Panc1 (cell line): ENCODE results near the gene IDI2.

Experiments used
- POLR2AphosphoS5 ChIP-seq: IDR thresholded peaks from 2 replicates; pipeline ENCODE4 v1.6.1; 2012; ENCODE audit warnings: mild to moderate bottlenecking, low read depth, low read length, moderate library complexity
- SIN3A ChIP-seq: IDR thresholded peaks from 2 replicates; pipeline ENCODE4 v1.6.1; 2012; ENCODE audit warnings: low read depth, mild to moderate bottlenecking, low read length, moderate library complexity, borderline replicate concordance; ENCODE audit not compliant: insufficient read depth
- TCF7L2 ChIP-seq: IDR thresholded peaks from 2 replicates; pipeline ENCODE4 v1.6.1; 2011; ENCODE audit warnings: mild to moderate bottlenecking, low read depth, low read length, inconsistent platforms
- TF ChIP-seq, protein P1 (sequence below): fragments of 450-650 bp; IDR thresholded peaks from 2 replicates; pipeline ENCODE4 v1.5.1; 2017; ENCODE audit warnings: mild to moderate bottlenecking
- TF ChIP-seq, protein P2 (sequence below), 2 experiments: IDR thresholded peaks; 2 replicates each; pipeline ENCODE4 v1.6.1; 2011 to 2012; ENCODE audit warnings: low read depth in 2 of 2, control low read depth in 1 of 2, low read length in 1 of 2, mild to moderate bottlenecking in 1 of 2, moderate library complexity in 1 of 2; ENCODE audit not compliant: insufficient read depth in 1 of 2

DNA sequence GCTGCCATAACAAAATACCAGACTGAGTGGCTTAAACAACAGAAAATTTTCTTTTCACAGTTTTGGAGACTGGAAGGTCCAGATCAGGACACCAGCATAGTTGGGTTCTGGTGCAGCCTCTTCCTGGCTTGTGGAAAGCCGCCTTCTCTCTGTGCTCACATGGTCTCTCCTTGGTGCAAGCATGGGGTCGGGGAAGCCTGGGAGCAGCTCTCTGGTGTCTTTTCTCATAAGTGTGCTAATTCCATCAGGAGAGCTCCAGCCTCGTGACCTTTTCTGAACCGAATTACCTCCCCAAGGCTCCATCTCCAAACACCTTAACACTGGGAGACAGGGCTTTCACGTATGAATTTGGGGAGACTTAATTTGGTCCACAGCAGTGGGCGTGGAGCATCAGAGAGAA is 42.3 kb downstream of the IDI2 start:
- TF ChIP-seq POLR2AphosphoS5 = no peak
- TF ChIP-seq, protein P1, sequence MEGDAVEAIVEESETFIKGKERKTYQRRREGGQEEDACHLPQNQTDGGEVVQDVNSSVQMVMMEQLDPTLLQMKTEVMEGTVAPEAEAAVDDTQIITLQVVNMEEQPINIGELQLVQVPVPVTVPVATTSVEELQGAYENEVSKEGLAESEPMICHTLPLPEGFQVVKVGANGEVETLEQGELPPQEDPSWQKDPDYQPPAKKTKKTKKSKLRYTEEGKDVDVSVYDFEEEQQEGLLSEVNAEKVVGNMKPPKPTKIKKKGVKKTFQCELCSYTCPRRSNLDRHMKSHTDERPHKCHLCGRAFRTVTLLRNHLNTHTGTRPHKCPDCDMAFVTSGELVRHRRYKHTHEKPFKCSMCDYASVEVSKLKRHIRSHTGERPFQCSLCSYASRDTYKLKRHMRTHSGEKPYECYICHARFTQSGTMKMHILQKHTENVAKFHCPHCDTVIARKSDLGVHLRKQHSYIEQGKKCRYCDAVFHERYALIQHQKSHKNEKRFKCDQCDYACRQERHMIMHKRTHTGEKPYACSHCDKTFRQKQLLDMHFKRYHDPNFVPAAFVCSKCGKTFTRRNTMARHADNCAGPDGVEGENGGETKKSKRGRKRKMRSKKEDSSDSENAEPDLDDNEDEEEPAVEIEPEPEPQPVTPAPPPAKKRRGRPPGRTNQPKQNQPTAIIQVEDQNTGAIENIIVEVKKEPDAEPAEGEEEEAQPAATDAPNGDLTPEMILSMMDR = no peak
- no peak for TF ChIP-seq SIN3A
- TF ChIP-seq, protein P2, sequence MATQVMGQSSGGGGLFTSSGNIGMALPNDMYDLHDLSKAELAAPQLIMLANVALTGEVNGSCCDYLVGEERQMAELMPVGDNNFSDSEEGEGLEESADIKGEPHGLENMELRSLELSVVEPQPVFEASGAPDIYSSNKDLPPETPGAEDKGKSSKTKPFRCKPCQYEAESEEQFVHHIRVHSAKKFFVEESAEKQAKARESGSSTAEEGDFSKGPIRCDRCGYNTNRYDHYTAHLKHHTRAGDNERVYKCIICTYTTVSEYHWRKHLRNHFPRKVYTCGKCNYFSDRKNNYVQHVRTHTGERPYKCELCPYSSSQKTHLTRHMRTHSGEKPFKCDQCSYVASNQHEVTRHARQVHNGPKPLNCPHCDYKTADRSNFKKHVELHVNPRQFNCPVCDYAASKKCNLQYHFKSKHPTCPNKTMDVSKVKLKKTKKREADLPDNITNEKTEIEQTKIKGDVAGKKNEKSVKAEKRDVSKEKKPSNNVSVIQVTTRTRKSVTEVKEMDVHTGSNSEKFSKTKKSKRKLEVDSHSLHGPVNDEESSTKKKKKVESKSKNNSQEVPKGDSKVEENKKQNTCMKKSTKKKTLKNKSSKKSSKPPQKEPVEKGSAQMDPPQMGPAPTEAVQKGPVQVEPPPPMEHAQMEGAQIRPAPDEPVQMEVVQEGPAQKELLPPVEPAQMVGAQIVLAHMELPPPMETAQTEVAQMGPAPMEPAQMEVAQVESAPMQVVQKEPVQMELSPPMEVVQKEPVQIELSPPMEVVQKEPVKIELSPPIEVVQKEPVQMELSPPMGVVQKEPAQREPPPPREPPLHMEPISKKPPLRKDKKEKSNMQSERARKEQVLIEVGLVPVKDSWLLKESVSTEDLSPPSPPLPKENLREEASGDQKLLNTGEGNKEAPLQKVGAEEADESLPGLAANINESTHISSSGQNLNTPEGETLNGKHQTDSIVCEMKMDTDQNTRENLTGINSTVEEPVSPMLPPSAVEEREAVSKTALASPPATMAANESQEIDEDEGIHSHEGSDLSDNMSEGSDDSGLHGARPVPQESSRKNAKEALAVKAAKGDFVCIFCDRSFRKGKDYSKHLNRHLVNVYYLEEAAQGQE (IDR thresholded peaks at IDR 0.05; ENCODE audit: insufficient read depth in 1 of 2, low read depth in 2 of 2, low read length in 1 of 2) = no peak
- no peak for TF ChIP-seq TCF7L2
